IPS DF 6.9 (cell line): ENCODE measurements around the gene VANGL1.

ENCODE experiments used
- DNase-seq: peaks from one replicate; pipeline ENCODE4 v3.0.0-alpha.2; 2013; ENCODE audit warnings: low read depth, low spot score
- H3K27ac ChIP-seq: one replicate; pipeline ENCODE4 v1.5.1; 2013; ENCODE audit warnings: low read length, control low read depth
- H3K27me3 ChIP-seq: 2 replicates; pipeline ENCODE4 v1.6.1; 2013; ENCODE audit warnings: mild to moderate bottlenecking, low read length; ENCODE audit not compliant: control insufficient read depth, insufficient read depth
- H3K36me3 ChIP-seq: 2 replicates; pipeline ENCODE4 v1.6.1; 2013; ENCODE audit warnings: low read length; ENCODE audit not compliant: control insufficient read depth, insufficient read depth
- H3K4me1 ChIP-seq: 2 replicates; pipeline ENCODE4 v1.6.1; 2013; ENCODE audit warnings: low read length; ENCODE audit not compliant: control insufficient read depth, insufficient read depth
- H3K4me3 ChIP-seq: 2 replicates; pipeline ENCODE4 v1.5.1; 2013; ENCODE audit warnings: mild to moderate bottlenecking, low read length
- H3K9me3 ChIP-seq: 2 replicates; pipeline ENCODE4 v1.6.1; 2013; ENCODE audit warnings: low read length, inconsistent platforms; ENCODE audit not compliant: control insufficient read depth, insufficient read depth
- WGBS: extraction: QIAGEN DNeasy Blood & Tissue Kit; methylation state at CpG from one replicate; pipeline ENCODE4 v1.1.7; 2013; ENCODE audit warnings: mixed read lengths, missing lambda C conversion rate; ENCODE audit not compliant: insufficient read length, insufficient coverage; 5-methylcytosine and 5-hydroxymethylcytosine counted together

The VANGL1 gene

GRCh38 chr1:115643666-115644065 lies 1.9 kb downstream of the VANGL1 start:
- H3K4me1 ChIP-seq: peaks cover 5% of the 10 kb centered on the region; the same call in 1 of the 2 replicates
- H3K36me3 ChIP-seq: no peaks in the 10 kb centered on the region; the same call in 1 of the 2 replicates
- WGBS: no CpG with 5 or more reads among the region's 1 CpG
- H3K27ac ChIP-seq: no peak overlapping the region
- H3K9me3 ChIP-seq: no peaks in the 10 kb centered on the region
- H3K27me3 ChIP-seq: no peaks in the 10 kb centered on the region; the same call in 1 of the 2 replicates
- no peak overlapping the region for H3K4me3 ChIP-seq
- no peak for DNase-seq

- no peak for DNase-seq
- Histone ChIP-seq H3K36me3 (no peaks in the 10 kb centered on the region; the same call in 1 of the 2 replicates), H3K27me3 (no peaks in the 10 kb centered on the region; the same call in 1 of the 2 replicates), H3K4me3 (no peak overlapping the region), H3K4me1 (peaks cover 6% of the 10 kb centered on the region; the same call in 1 of the 2 replicates), H3K9me3 (no peaks in the 10 kb centered on the region), H3K27ac (no peak overlapping the region)
- no CpG with 5 or more reads among the region's 3 CpGs for WGBS
Measured at GRCh38 chr1:115644109-115644508, 2.3 kb downstream of the VANGL1 start.

GRCh38 chr1:115647047-115647446 lies 5.3 kb downstream of the VANGL1 start:
- H3K27me3 ChIP-seq: no peaks in the 10 kb centered on the region
- H3K9me3 ChIP-seq: no peaks in the 10 kb centered on the region
- no peak overlapping the region for H3K27ac ChIP-seq
- DNase-seq: no peak
- WGBS: no CpG with 5 or more reads among the region's 2 CpGs
- H3K4me3 ChIP-seq: no peak overlapping the region
- H3K36me3 ChIP-seq: no peaks in the 10 kb centered on the region; the same call in 1 of the 2 replicates
- peaks cover 12% of the 10 kb centered on the region for H3K4me1 ChIP-seq

- WGBS: no CpG with 5 or more reads among the region's 2 CpGs
- Histone ChIP-seq H3K4me3 (no peak overlapping the region), H3K27me3 (no peaks in the 10 kb centered on the region), H3K4me1 (peaks cover 12% of the 10 kb centered on the region), H3K27ac (no peak overlapping the region), H3K9me3 (no peaks in the 10 kb centered on the region), H3K36me3 (no peaks in the 10 kb centered on the region)
- no peak for DNase-seq
Measured at GRCh38 chr1:115647507-115647906, 5.7 kb downstream of the VANGL1 start.

- Histone ChIP-seq H3K4me3 (no peak overlapping the region), H3K27me3 (no peaks in the 10 kb centered on the region), H3K36me3 (no peaks in the 10 kb centered on the region), H3K4me1 (peaks cover 12% of the 10 kb centered on the region), H3K9me3 (no peaks in the 10 kb centered on the region), H3K27ac (no peak overlapping the region)
- 100% methylated on average over 1 of the region's 3 CpGs for WGBS
- no peak for DNase-seq
Measured at GRCh38 chr1:115647919-115648650, 6.3 kb downstream of the VANGL1 start.

GRCh38 chr1:115648717-115649691 lies 7.2 kb downstream of the VANGL1 start:
- no peak for DNase-seq
- H3K4me1 ChIP-seq: peaks cover 14% of the 10 kb centered on the region
- H3K27me3 ChIP-seq: no peaks in the 10 kb centered on the region
- H3K27ac ChIP-seq: no peak overlapping the region
- WGBS: no CpG with 5 or more reads among the region's 13 CpGs
- no peaks in the 10 kb centered on the region for H3K36me3 ChIP-seq
- H3K9me3 ChIP-seq: no peaks in the 10 kb centered on the region
- no peak overlapping the region for H3K4me3 ChIP-seq

GRCh38 chr1:115649964-115650363 lies 8.2 kb downstream of the VANGL1 start:
- H3K4me3 ChIP-seq: no peak overlapping the region
- no peaks in the 10 kb centered on the region for H3K9me3 ChIP-seq
- H3K27me3 ChIP-seq: no peaks in the 10 kb centered on the region
- H3K36me3 ChIP-seq: no peaks in the 10 kb centered on the region
- WGBS: no CpG with 5 or more reads among the region's 3 CpGs
- peaks cover 14% of the 10 kb centered on the region for H3K4me1 ChIP-seq
- no peak overlapping the region for H3K27ac ChIP-seq
- no peak for DNase-seq

GRCh38 chr1:115650961-115651360 lies 9.2 kb downstream of the VANGL1 start:
- Histone ChIP-seq H3K36me3 (no peaks in the 10 kb centered on the region), H3K27ac (no peak overlapping the region), H3K4me1 (peaks cover 16% of the 10 kb centered on the region), H3K9me3 (no peaks in the 10 kb centered on the region), H3K4me3 (no peak overlapping the region), H3K27me3 (no peaks in the 10 kb centered on the region)
- no CpG with 5 or more reads among the region's 3 CpGs for WGBS
- no peak for DNase-seq

GRCh38 chr1:115651391-115651790 lies 9.6 kb downstream of the VANGL1 start:
- H3K9me3 ChIP-seq: no peaks in the 10 kb centered on the region
- WGBS: no CpG with 5 or more reads among the region's 8 CpGs
- peaks cover 16% of the 10 kb centered on the region for H3K4me1 ChIP-seq

GRCh38 chr1:115652236-115652788 lies 10.5 kb downstream of the VANGL1 start:
- Histone ChIP-seq H3K27ac (no peak overlapping the region), H3K27me3 (no peaks in the 10 kb centered on the region), H3K36me3 (no peaks in the 10 kb centered on the region), H3K4me1 (peaks cover 16% of the 10 kb centered on the region), H3K4me3 (no peak overlapping the region), H3K9me3 (no peaks in the 10 kb centered on the region)
- WGBS: no CpG with 5 or more reads among the region's 2 CpGs
- DNase-seq: no peak

More at GRCh38 chr1:115651391-115651790, 9.6 kb downstream of the VANGL1 start:
- no peak overlapping the region for H3K27ac ChIP-seq
- no peaks in the 10 kb centered on the region for H3K27me3 ChIP-seq
- H3K4me3 ChIP-seq: no peak overlapping the region
- DNase-seq: no peak
- no peaks in the 10 kb centered on the region for H3K36me3 ChIP-seq
